Measurements from ENCODE around the gene BMX. TPM values are rescaled to one million over a fixed set of nuclear protein-coding genes. Genes with fewer than 3 reads are reported as not detected.

The BMX gene
- total RNA-seq, 1 experiment from 2014 or later = not detected

- Histone ChIP-seq H3K79me1 (ENCODE audit: insufficient read depth, low read depth, low read length, poor library complexity, severe bottlenecking) (no peaks in the 10 kb centered on the region), H3K9me3 (ENCODE audit: control insufficient read depth, low read depth, low read length) (no peaks in the 10 kb centered on the region), H3K56ac (ENCODE audit: insufficient read length, low read depth, low read length) (no peak overlapping the region), H3K79me2 (ENCODE audit: insufficient read depth, low read length) (no peaks in the 10 kb centered on the region), H3K23me2 (ENCODE audit: insufficient read length, low read depth, low read length, poor library complexity, severe bottlenecking) (no peaks in the 10 kb centered on the region), H3T11ph (ENCODE audit: low read length) (no peak overlapping the region), H2BK15ac (ENCODE audit: low read depth, low read length) (no peak overlapping the region), H3K23ac (ENCODE audit: insufficient read length, low read depth, low read length) (no peak overlapping the region), H3K4me1 (ENCODE audit: insufficient read depth, low read length) (no peaks in the 10 kb centered on the region), H4K8ac (replicated peaks; ENCODE audit: insufficient read length, low read depth, low read length) (no peak overlapping the region), H2BK120ac (ENCODE audit: low read depth, low read length, poor library complexity, severe bottlenecking) (no peak overlapping the region), H3K27ac (ENCODE audit: insufficient read length, low read depth, low read length) (no peak overlapping the region), H3K14ac (ENCODE audit: insufficient read depth, low read length) (no peak overlapping the region), H2BK20ac (ENCODE audit: low read depth, low read length, poor library complexity, severe bottlenecking) (no peak overlapping the region), H3K4ac (ENCODE audit: low read depth, low read length) (no peak overlapping the region), H3K4me2 (ENCODE audit: insufficient read depth, insufficient read length, low read length) (no peak overlapping the region), H4K20me1 (ENCODE audit: control insufficient read depth, insufficient read depth, insufficient read length) (no peaks in the 10 kb centered on the region), H4K91ac (ENCODE audit: insufficient read length, low read depth, low read length) (no peak overlapping the region), H2AK5ac (ENCODE audit: insufficient read length, low read length) (no peak overlapping the region), H2BK12ac (ENCODE audit: insufficient read length, low read depth, low read length) (no peak overlapping the region), H2AFZ (ENCODE audit: low read length) (no peak overlapping the region), H3K9ac (ENCODE audit: extremely low read depth, insufficient read length, low read length) (no peak overlapping the region), H3K18ac (ENCODE audit: insufficient read length, low read depth, low read length) (no peak overlapping the region), H2BK5ac (ENCODE audit: insufficient read length, low read length) (no peak overlapping the region), H3K27me3 (ENCODE audit: insufficient read depth, low read length) (no peaks in the 10 kb centered on the region), H4K5ac (ENCODE audit: insufficient read length, low read depth, low read length) (no peak overlapping the region)
- H3K27me3 Mint-ChIP-seq (ENCODE audit: low read depth) = no peaks in the 10 kb centered on the region; the same call in 1 of the 2 replicates
- no CpG with 5 or more reads among the region's 9 CpGs for WGBS (ENCODE audit: extremely low coverage, insufficient read length, low lambda C conversion rate)
- H3K9me3 Mint-ChIP-seq = no peaks in the 10 kb centered on the region
- H3K4me3 Mint-ChIP-seq = no peak overlapping the region
- H3K4me1 Mint-ChIP-seq = peaks cover 6 to 9% of the 10 kb centered on the region in 2 experiments
- TF ChIP-seq CTCF (conservative IDR thresholded peaks at IDR 0.05) = no peak
- H3K36me3 Mint-ChIP-seq (ENCODE audit: insufficient read depth in 1 of 3, low read depth in 3 of 3) = no peaks in the 10 kb centered on the region
- no peak for DNase-seq
- no peak overlapping the region for H3K27ac Mint-ChIP-seq
These were observed 899 bp downstream of the BMX start for GRCh38 chrX:15501506-15501905.

All from H9 (cell line).